Measurements from ENCODE around the gene SORCS2.
A peak's percentile ranks its signal among the peaks of the same experiment; 100 is the strongest.

GRCh38 chr4:7218686-7219085 is 26.3 kb downstream of the SORCS2 start:
- TF ChIP-seq CTCF (IDR thresholded peaks at IDR 0.05) (no peak), POLR2AphosphoS5 (IDR thresholded peaks at IDR 0.05) (no peak), EP300 (IDR thresholded peaks at IDR 0.05) (peak in 3 of 4 donors; percentile 2 to 15 (median 10))
